ENCODE results near the gene WHAMM. TPM values are rescaled to one million over a fixed set of nuclear protein-coding genes. Genes with fewer than 3 reads are reported as not detected.

The WHAMM gene
- total RNA-seq, 1 donor from 2014 or later, result 5.7 TPM

GRCh38 chr15:82877825-82878224 is 68.4 kb downstream of the WHAMM start:
- intact Hi-C loops (cut with DNase I), result no loop called here
- DNase-seq (ENCODE audit: missing footprints) (no peak), ATAC-seq (no peak)

DNA sequence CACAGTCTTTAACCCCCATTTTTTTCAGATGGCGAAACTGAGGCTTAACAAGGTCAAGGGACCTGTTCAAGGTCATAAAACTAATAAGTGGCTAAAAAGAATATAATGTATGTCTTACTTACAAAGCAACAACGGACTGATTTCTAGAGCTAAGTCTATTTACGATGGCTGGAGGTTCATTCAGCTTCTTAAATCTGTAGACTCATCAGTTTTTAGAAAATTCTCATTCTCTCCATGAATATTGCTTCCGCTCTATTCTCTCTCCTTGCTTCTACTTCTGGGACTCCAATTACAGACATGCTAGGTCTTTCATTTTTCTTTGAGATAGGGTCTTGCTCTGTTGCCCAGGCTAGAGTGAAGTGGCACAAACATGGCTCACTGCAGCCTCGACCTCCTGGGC is 68.9 kb downstream of the WHAMM start:
- intact Hi-C loops (cut with DNase I), result no loop called here
- DNase-seq (ENCODE audit: missing footprints), result no peak
- ATAC-seq, result no peak

DNA sequence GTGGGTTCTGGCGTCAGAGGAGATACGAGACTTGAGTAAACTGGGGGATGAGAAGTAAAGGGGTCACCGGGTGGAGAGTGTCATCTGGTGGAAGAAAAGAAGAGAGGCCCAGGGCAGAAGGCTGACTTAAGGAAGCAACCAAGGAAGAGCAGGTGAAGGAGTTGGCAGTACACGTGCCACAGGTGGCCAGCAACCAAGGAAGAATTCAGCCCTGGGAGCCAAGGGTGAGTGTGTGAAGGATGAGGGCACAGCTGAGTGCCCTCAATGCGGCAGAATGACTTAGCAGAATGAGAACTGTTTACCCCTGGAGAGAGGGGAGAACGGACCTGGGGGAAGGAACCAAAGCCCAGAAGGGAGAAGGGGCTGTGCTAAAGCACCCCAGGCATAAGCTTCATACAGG is 71.3 kb downstream of the WHAMM start:
- intact Hi-C loops (cut with DNase I), result no loop called here
- no peak for DNase-seq (ENCODE audit: missing footprints)
- no peak for ATAC-seq

DNA sequence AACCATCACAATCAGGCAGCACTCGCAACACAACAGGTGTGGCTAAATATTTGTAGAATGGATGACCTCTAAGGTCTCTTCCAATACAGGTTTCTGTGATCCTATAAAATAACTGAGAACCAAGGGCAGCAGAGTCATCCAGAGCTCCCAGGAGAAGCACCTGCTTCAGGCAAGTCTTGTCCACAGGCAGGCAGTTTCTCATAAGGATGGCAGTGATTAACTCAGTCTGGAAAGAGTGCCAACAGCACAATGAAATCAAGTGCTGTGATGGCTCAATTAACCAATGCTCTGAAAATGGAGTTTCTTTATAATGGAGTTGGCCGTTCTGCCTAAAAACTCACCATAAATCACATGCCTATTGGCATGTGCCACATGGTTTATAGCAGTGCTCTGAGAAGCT is 72.3 kb downstream of the WHAMM start:
- intact Hi-C loops (cut with DNase I), result no loop called here
- DNase-seq (ENCODE audit: missing footprints), result no peak
- no peak for ATAC-seq

DNA sequence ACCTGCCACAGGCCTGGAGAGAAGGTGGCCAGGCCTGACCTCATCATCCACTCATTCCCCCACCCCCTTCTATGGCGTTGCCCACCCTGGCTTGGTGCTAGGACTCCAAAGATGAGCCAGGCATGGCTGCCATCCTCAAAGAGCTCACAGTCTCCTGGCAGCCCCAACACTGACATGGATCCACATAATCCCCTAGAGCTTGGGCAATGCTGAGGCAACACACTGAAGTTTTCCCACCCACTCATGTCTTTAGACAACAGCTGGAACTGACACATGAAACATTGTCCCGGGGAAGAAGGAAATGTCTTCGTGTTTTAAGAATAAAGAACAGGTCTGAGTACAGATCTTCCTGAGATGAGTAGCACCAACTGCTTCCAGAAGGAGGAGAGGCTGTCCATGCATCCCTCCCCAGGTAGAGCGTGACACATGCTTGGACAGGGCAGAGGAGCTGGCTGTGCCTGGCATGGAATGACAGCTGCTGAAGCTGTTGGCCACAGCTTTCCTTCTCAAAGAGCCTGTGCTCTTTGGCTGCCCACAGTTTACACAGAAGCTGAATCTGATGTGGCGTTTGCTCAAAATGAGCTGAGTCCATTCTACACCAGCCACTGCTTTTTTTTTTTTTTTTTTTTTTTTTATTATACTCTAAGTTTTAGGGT is 73.0 kb downstream of the WHAMM start:
- ATAC-seq (no peak), DNase-seq (ENCODE audit: missing footprints) (no peak)
- intact Hi-C loops (cut with DNase I), result no loop called here

Other genes with a start within 250 kb of the WHAMM start
- gene CPEB1, start 162.3 kb upstream of the WHAMM start, total RNA-seq, result 1.9 TPM
- 0.54 TPM for gene AP3B2, start 99.8 kb upstream of the WHAMM start, total RNA-seq
- gene FSD2, start 3.6 kb upstream of the WHAMM start, total RNA-seq, result 144 TPM
- gene HOMER2, start 143.1 kb downstream of the WHAMM start, total RNA-seq, result 53.7 TPM
- gene RAMAC, start 176.6 kb downstream of the WHAMM start, total RNA-seq, result 12.8 TPM
- gene C15orf40, start 202.0 kb downstream of the WHAMM start, total RNA-seq, result 11.1 TPM

Data from Right ventricle myocardium inferior (tissue), 1 donor.